MM.1S (cell line): ENCODE data around the gene CTNNA3.

ENCODE experiments used
- DNase-seq: peaks from one replicate; pipeline ENCODE4 v3.0.0-alpha.2; 2015
- H2AFZ ChIP-seq: fragments of 300-600 bp; sonication (generic); 2 replicates; pipeline ENCODE4 v1.6.0; 2016; ENCODE audit warnings: antibody characterized with exemption, low read length
- H3F3A ChIP-seq: fragments of 300-600 bp; sonication (generic); 2 replicates; pipeline ENCODE4 v1.6.1; 2016; ENCODE audit warnings: mild to moderate bottlenecking, antibody characterized with exemption, low read length, moderate library complexity, mixed read lengths; ENCODE audit not compliant: insufficient read depth
- H3K27ac ChIP-seq: fragments of 300-600 bp; sonication (generic); 2 replicates; pipeline ENCODE4 v1.5.1; 2016; ENCODE audit warnings: mild to moderate bottlenecking, low read length
- H3K27me3 ChIP-seq: fragments of 300-600 bp; sonication (generic); replicated peaks from 2 replicates; pipeline ENCODE4 v1.6.0; 2016; ENCODE audit warnings: low read length; ENCODE audit not compliant: insufficient read depth
- H3K36me3 ChIP-seq: fragments of 300-600 bp; sonication (generic); replicated peaks from 2 replicates; pipeline ENCODE4 v1.6.1; 2016; ENCODE audit warnings: mild to moderate bottlenecking, low read length, mixed read lengths; ENCODE audit not compliant: insufficient read depth
- H3K4me1 ChIP-seq: fragments of 300-600 bp; sonication (generic); 2 replicates; pipeline ENCODE4 v1.6.1; 2016; ENCODE audit warnings: low read length, mixed read lengths
- H3K4me2 ChIP-seq: fragments of 300-600 bp; sonication (generic); 2 replicates; pipeline ENCODE4 v1.6.0; 2016; ENCODE audit warnings: low read depth, low read length
- H3K4me3 ChIP-seq: fragments of 300-600 bp; sonication (generic); 2 replicates; pipeline ENCODE4 v1.5.1; 2016; ENCODE audit warnings: low read length, mixed read lengths
- H3K79me2 ChIP-seq: fragments of 300-600 bp; sonication (generic); 2 replicates; pipeline ENCODE4 v1.6.1; 2016; ENCODE audit warnings: mixed run types, low read length, mixed read lengths
- H3K9ac ChIP-seq: fragments of 300-600 bp; sonication (generic); 2 replicates; pipeline ENCODE4 v1.6.1; 2016; ENCODE audit warnings: low read length, mixed read lengths
- H3K9me2 ChIP-seq: fragments of 300-600 bp; sonication (generic); replicated peaks from 2 replicates; pipeline ENCODE4 v1.6.1; 2016; ENCODE audit warnings: mild to moderate bottlenecking, low read length, mixed read lengths; ENCODE audit not compliant: insufficient read depth
- H3K9me3 ChIP-seq: fragments of 300-600 bp; sonication (generic); replicated peaks from 2 replicates; pipeline ENCODE4 v1.6.1; 2016; ENCODE audit warnings: mild to moderate bottlenecking, low read length, mixed read lengths; ENCODE audit not compliant: insufficient read depth
- H4K20me1 ChIP-seq: fragments of 300-600 bp; sonication (generic); 2 replicates; pipeline ENCODE4 v1.6.1; 2016; ENCODE audit warnings: mild to moderate bottlenecking, low read length, moderate library complexity, mixed read lengths; ENCODE audit not compliant: insufficient read depth
- EZH2 ChIP-seq: fragments of 300-600 bp; sonication (generic); optimal IDR thresholded peaks from 2 replicates; pipeline ENCODE3; 2017; ENCODE audit warnings: low read depth, mild to moderate bottlenecking, antibody characterized with exemption, low read length, mixed read lengths
- EZH2phosphoT487 ChIP-seq: fragments of 300-600 bp; sonication (generic); IDR thresholded peaks from 2 replicates; pipeline ENCODE4 v1.6.1; 2018; ENCODE audit warnings: antibody characterized with exemption, low read length
- TF ChIP-seq, protein P1 (sequence below): fragments of 300-600 bp; sonication (generic); IDR thresholded peaks from 2 replicates; pipeline ENCODE4 v1.5.1; 2016; ENCODE audit warnings: antibody characterized with exemption, low read length, mixed read lengths

Gene CTNNA3

DNA sequence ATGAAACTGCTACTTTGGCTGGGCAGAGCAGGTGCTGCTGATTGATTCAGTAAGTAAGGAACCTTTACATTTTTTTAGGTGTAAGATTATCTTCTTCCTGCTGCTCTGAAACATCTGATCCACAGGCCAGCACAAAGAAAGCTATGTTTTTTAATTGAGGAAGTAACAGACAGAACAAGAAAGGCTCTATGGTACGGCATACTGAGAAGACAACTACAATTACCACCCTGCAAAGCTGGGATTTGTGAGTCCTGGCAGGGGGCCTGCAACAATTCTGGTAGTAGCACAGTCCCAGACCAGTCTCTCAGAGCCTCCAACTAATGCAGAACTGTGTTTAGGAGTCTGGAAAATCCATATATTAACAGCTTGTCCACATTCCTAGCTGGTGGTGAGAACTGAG is 873.2 kb downstream of the CTNNA3 start:
- no peaks in the 10 kb centered on the region for H3K9me2 ChIP-seq
- H2AFZ ChIP-seq, result no peak overlapping the region
- H3K4me2 ChIP-seq, result no peak overlapping the region
- no peaks in the 10 kb centered on the region for H3K4me1 ChIP-seq
- no peak for DNase-seq
- no peak overlapping the region for H3K27ac ChIP-seq
- no peaks in the 10 kb centered on the region for H3K27me3 ChIP-seq
- H4K20me1 ChIP-seq, result no peaks in the 10 kb centered on the region
- H3F3A ChIP-seq, result no peaks in the 10 kb centered on the region
- no peaks in the 10 kb centered on the region for H3K79me2 ChIP-seq
- no peaks in the 10 kb centered on the region for H3K36me3 ChIP-seq
- no peaks in the 10 kb centered on the region for H3K9me3 ChIP-seq
- no peak for TF ChIP-seq EZH2phosphoT487
- TF ChIP-seq, protein P1, sequence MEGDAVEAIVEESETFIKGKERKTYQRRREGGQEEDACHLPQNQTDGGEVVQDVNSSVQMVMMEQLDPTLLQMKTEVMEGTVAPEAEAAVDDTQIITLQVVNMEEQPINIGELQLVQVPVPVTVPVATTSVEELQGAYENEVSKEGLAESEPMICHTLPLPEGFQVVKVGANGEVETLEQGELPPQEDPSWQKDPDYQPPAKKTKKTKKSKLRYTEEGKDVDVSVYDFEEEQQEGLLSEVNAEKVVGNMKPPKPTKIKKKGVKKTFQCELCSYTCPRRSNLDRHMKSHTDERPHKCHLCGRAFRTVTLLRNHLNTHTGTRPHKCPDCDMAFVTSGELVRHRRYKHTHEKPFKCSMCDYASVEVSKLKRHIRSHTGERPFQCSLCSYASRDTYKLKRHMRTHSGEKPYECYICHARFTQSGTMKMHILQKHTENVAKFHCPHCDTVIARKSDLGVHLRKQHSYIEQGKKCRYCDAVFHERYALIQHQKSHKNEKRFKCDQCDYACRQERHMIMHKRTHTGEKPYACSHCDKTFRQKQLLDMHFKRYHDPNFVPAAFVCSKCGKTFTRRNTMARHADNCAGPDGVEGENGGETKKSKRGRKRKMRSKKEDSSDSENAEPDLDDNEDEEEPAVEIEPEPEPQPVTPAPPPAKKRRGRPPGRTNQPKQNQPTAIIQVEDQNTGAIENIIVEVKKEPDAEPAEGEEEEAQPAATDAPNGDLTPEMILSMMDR, result no peak
- no peak overlapping the region for H3K4me3 ChIP-seq
- H3K9ac ChIP-seq, result no peak overlapping the region

DNA sequence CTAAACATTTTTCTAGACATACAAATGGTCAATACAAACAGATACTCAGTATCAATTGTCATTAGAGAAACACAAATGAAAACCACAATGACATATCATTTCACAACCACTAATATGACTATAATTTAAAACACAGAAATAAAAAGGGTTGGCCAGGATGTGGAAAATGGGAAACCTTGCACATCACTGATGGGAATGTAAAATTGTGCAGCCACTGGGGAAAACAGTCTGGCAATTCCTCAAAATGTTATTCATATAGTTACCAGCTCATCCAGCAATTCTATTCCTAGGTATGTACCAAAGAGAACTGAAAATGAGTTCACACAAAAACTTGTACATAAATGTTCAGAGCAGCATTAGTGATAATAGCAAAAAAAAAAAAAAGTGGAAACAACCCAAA is 876.3 kb downstream of the CTNNA3 start:
- no peak for TF ChIP-seq EZH2phosphoT487
- TF ChIP-seq, protein P1, result no peak
- no peak for TF ChIP-seq EZH2
- Histone ChIP-seq H3K9me2 (no peaks in the 10 kb centered on the region), H3K27me3 (no peaks in the 10 kb centered on the region), H3K4me1 (no peaks in the 10 kb centered on the region), H2AFZ (no peak overlapping the region), H3K9me3 (no peaks in the 10 kb centered on the region), H3K4me2 (no peak overlapping the region), H3K36me3 (no peaks in the 10 kb centered on the region), H4K20me1 (no peaks in the 10 kb centered on the region), H3K79me2 (no peaks in the 10 kb centered on the region), H3K4me3 (no peak overlapping the region), H3K27ac (no peak overlapping the region), H3F3A (no peaks in the 10 kb centered on the region), H3K9ac (no peak overlapping the region)
- no peak for DNase-seq

DNA sequence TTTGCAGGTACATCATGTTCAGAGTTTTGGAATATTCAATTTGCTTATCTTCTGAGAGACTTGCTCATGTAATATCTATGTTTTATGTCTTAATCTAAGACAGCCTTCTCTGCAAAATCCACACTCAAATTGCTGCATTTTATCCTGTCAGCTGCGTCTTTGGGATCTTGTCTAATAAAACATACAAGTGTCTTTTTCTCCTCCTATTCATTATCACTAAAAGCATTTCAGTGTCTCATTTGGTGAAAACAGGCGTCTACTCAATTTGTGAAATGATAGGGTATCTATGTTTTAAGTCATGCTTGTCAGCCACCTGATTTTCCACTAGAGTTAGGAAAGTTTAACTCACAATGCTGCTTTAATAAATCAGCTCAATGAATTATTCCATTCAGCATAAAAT is 882.9 kb downstream of the CTNNA3 start:
- no peak overlapping the region for H3K27ac ChIP-seq
- H3K79me2 ChIP-seq, result no peaks in the 10 kb centered on the region
- H3K9ac ChIP-seq, result no peak overlapping the region
- H3K27me3 ChIP-seq, result no peaks in the 10 kb centered on the region
- no peaks in the 10 kb centered on the region for H3K4me1 ChIP-seq
- H4K20me1 ChIP-seq, result no peaks in the 10 kb centered on the region
- no peak overlapping the region for H3K4me3 ChIP-seq
- DNase-seq, result no peak
- H3K36me3 ChIP-seq, result no peaks in the 10 kb centered on the region
- TF ChIP-seq EZH2 (no peak), EZH2phosphoT487 (no peak)
- TF ChIP-seq, protein P1, result no peak
- H3K9me3 ChIP-seq, result no peaks in the 10 kb centered on the region
- H3K9me2 ChIP-seq, result no peaks in the 10 kb centered on the region
- no peaks in the 10 kb centered on the region for H3F3A ChIP-seq
- no peak overlapping the region for H2AFZ ChIP-seq
- H3K4me2 ChIP-seq, result no peak overlapping the region

DNA sequence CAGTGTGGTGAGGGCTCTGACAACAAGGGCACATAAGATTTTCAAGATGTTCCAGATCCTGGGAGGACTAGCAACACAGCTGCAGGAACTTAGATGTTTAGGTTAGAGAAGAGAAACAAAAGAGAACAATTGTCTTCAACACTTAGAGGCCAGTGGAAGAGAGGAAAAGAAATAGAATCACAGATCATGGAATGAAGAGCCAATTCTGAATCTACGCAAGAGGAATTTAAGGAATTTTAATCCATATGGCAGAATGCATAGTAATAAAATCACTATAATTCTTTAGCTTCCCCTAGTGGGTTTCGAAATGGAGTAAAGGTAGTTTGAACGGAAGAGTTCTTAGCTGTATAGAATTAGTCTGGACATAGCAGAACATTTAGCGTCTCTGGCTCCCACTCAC is 884.8 kb downstream of the CTNNA3 start:
- no peaks in the 10 kb centered on the region for H3K9me3 ChIP-seq
- no peak overlapping the region for H3K4me2 ChIP-seq
- TF ChIP-seq, protein P1, result no peak
- TF ChIP-seq EZH2phosphoT487, result no peak
- no peak for TF ChIP-seq EZH2
- no peaks in the 10 kb centered on the region for H3F3A ChIP-seq
- no peaks in the 10 kb centered on the region for H3K9me2 ChIP-seq
- H3K27ac ChIP-seq, result no peak overlapping the region
- no peak overlapping the region for H2AFZ ChIP-seq
- no peaks in the 10 kb centered on the region for H3K27me3 ChIP-seq
- H3K79me2 ChIP-seq, result no peaks in the 10 kb centered on the region
- H3K4me3 ChIP-seq, result no peak overlapping the region
- no peak overlapping the region for H3K9ac ChIP-seq
- no peaks in the 10 kb centered on the region for H4K20me1 ChIP-seq
- no peak for DNase-seq
- no peaks in the 10 kb centered on the region for H3K4me1 ChIP-seq
- H3K36me3 ChIP-seq, result no peaks in the 10 kb centered on the region
